Caco-2 (cell line): ENCODE results near the gene ERFE. TPM values are rescaled to one million over a fixed set of nuclear protein-coding genes. Genes with fewer than 3 reads are reported as not detected.
A peak's percentile ranks its signal among the peaks of the same experiment; 100 is the strongest.

Source experiments
- Bru-seq: library from RNA; stranded (reverse); fragments of 400-500 nt; gene quantifications from one replicate; lab custom pipeline; 2021; lab: Mats Ljungman, UMichigan
- BruChase-seq, 2 experiments: library from RNA; stranded (reverse); fragments of 400-500 nt; gene quantifications; one replicate each; lab custom pipeline; 2021; lab: Mats Ljungman, UMichigan
- BruUV-seq: library from RNA; stranded (reverse); fragments of 400-500 nt; replicated peaks from 2 replicates; lab custom pipeline; 2021; lab: Mats Ljungman, UMichigan
- CTCF ChIA-PET: fragments of 300-600 bp; sonication (Branson Sonifier 250); formaldehyde crosslinking; loops from one replicate; lab custom pipeline; 2022; ENCODE audit warnings: antibody characterized with exemption; lab: Charles Lee
- POLR2A ChIA-PET: fragments of 300-600 bp; sonication (Branson Sonifier 250); formaldehyde crosslinking; loops from one replicate; lab custom pipeline; 2022; ENCODE audit warnings: antibody characterized with exemption; lab: Charles Lee
- DNase-seq, 2 experiments: peaks; one replicate each; pipeline versions ENCODE4 v3.0.0 to v3.0.0-alpha.2; 2020 to 2022
- H3K27me3 ChIP-seq: replicated peaks from 2 replicates; pipeline ENCODE4 v1.6.0; 2011; ENCODE audit warnings: low read length; ENCODE audit not compliant: control insufficient read depth, insufficient read depth
- H3K36me3 ChIP-seq: 2 replicates; pipeline ENCODE4 v1.5.1; 2011; ENCODE audit warnings: low read length; ENCODE audit not compliant: control insufficient read depth, insufficient read depth
- H3K4me1 ChIP-seq: fragments of 250-450 bp; sonication (Bioruptor Pico); 2 replicates; pipeline ENCODE4 v1.5.1; 2020; ENCODE audit warnings: mild to moderate bottlenecking
- H3K4me3 ChIP-seq: 2 replicates; pipeline ENCODE4 v1.5.1; 2011; ENCODE audit warnings: low read depth, mild to moderate bottlenecking, control low read depth, low read length
- H3K9me3 ChIP-seq: fragments of 250-450 bp; sonication (Bioruptor Pico); 2 replicates; pipeline ENCODE4 v1.5.1; 2020; ENCODE audit warnings: mild to moderate bottlenecking, moderate library complexity
- H3K27ac Mint-ChIP-seq: one replicate; pipeline ENCODE4 v1.8.0; 2022; ENCODE audit warnings: mixed read lengths; ENCODE audit not compliant: unreplicated experiment
- H3K27me3 Mint-ChIP-seq: one replicate; pipeline ENCODE4 v1.8.0; 2022; ENCODE audit warnings: mixed read lengths; ENCODE audit not compliant: insufficient read depth, unreplicated experiment
- H3K36me3 Mint-ChIP-seq: one replicate; pipeline ENCODE4 v1.8.0; 2022; ENCODE audit warnings: mild to moderate bottlenecking, mixed read lengths; ENCODE audit not compliant: insufficient read depth, unreplicated experiment
- H3K4me1 Mint-ChIP-seq: one replicate; pipeline ENCODE4 v1.8.0; 2022; ENCODE audit warnings: low read depth, mixed read lengths; ENCODE audit not compliant: unreplicated experiment
- H3K4me3 Mint-ChIP-seq: one replicate; pipeline ENCODE4 v1.8.0; 2022; ENCODE audit warnings: mild to moderate bottlenecking, moderate library complexity, mixed read lengths; ENCODE audit not compliant: unreplicated experiment
- H3K9me3 Mint-ChIP-seq: one replicate; pipeline ENCODE4 v1.8.0; 2022; ENCODE audit warnings: mixed read lengths; ENCODE audit not compliant: unreplicated experiment
- CTCF ChIP-seq, 2 experiments: fragments of 200-600 bp in 1 of 2; IDR thresholded peaks; 1 replicate in 1 of 2; 2 replicates in 1 of 2; pipeline versions ENCODE4 v1.5.1 to v1.8.0; 2011 to 2022; ENCODE audit warnings: antibody characterized with exemption in 1 of 2, control low read depth in 1 of 2, inconsistent platforms in 1 of 2, low read depth in 1 of 2, low read length in 1 of 2, mild to moderate bottlenecking in 1 of 2, moderate library complexity in 1 of 2; ENCODE audit not compliant: insufficient read depth in 1 of 2, severe bottlenecking in 1 of 2, unreplicated experiment in 1 of 2
- intact Hi-C: fragments of 100-400 bp; cut with micrococcal nuclease; formaldehyde crosslinking; loops from one replicate; pipeline ENCODE4 v1.10.0; 2022; ENCODE audit not compliant: unreplicated experiment
- long read RNA-seq: library from polyadenylated mRNA; stranded (forward); transcript quantifications from one replicate; pipeline ENCODE4 v2.0.0, GENCODE V29; 2022
- total RNA-seq: library from RNA; stranded (reverse); gene quantifications from 2 replicates; pipeline ENCODE4 v1.2.3, GENCODE V29; 2022

Gene ERFE
- total RNA-seq (1.4 and 1.6 TPM in 2 replicates), Bru-seq, nascent RNA (percentile 27 among the genes with signal in this experiment), BruChase-seq, experiment 1, labeled RNA remaining after a 2-hour chase (percentile 26 among the genes with signal in this experiment), BruChase-seq, experiment 2, labeled RNA remaining after a 6-hour chase (percentile 20 among the genes with signal in this experiment)
- long read RNA-seq, partial matches to known transcripts: 1 of 2 reads
- long read RNA-seq, other reads (novel, unspliced or antisense): 0 of 2 reads

GRCh38 chr2:238158509-238159070 lies at the start of gene ERFE:
Gene ERFE, plus strand, starts transcription at chr2:238158970. Its CDS starts 38 bp downstream, at chr2:238159008.
- intact Hi-C loops: loop anchor here (10.0 kb wide), 1 partner anchor 304 kb away; the partner anchor contains the start of gene RAMP1
- TF ChIP-seq CTCF (IDR thresholded peaks at IDR 0.05; ENCODE audit: insufficient read depth in 1 of 2, low read depth in 1 of 2, low read length in 1 of 2, severe bottlenecking in 1 of 2, unreplicated experiment in 1 of 2): peak; percentile 21 to 45

DNA sequence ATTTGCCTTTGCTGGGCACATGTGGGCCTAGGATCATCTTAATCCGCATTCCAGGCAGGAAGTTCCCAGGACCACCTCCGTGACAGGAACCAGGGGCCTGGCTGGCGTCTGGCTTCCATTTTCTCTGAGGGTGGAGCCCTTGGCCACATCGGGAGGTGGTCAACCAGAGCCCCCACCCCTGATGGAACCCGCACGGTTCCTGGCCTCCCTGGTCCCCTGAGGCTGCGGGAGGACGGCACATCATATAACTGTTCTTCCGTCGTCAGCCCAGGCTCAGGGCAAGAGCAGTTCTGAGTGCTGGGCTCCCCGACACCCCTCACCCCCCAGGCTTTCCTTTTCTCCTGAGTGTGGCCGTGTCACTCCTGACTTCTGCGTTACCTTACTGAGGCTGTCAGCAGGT lies 45.2 kb upstream of the ERFE start:
- CTCF ChIA-PET: no interaction called here
- intact Hi-C loops: no loop called here
- no peaks in the 10 kb centered on the region for H3K27me3 ChIP-seq
- H3K9me3 ChIP-seq: no peaks in the 10 kb centered on the region
- no peak for DNase-seq
- Mint-ChIP-seq H3K4me3 (no peak overlapping the region), H3K36me3 (no peaks in the 10 kb centered on the region), H3K9me3 (peaks cover 9% of the 10 kb centered on the region), H3K27me3 (peaks cover 4% of the 10 kb centered on the region), H3K27ac (no peak overlapping the region), H3K4me1 (no peaks in the 10 kb centered on the region)
- no peak overlapping the region for H3K4me3 ChIP-seq
- POLR2A ChIA-PET: no interaction called here
- no peak for TF ChIP-seq CTCF (IDR thresholded peaks at IDR 0.05; ENCODE audit: insufficient read depth in 1 of 2, low read depth in 1 of 2, low read length in 1 of 2, severe bottlenecking in 1 of 2, unreplicated experiment in 1 of 2)
- H3K4me1 ChIP-seq: no peaks in the 10 kb centered on the region
- BruUV-seq: no TSS peak
- H3K36me3 ChIP-seq: no peaks in the 10 kb centered on the region

More at GRCh38 chr2:238158509-238159070, at the start of gene ERFE:
- Mint-ChIP-seq H3K27ac (no peak within 1 kb of the TSS), H3K36me3 (peaks cover 4% of the 10 kb centered on the region), H3K27me3 (no peaks in the 10 kb centered on the region), H3K9me3 (no peaks in the 10 kb centered on the region), H3K4me3 (peak within 1 kb of the TSS; percentile 64), H3K4me1 (no peaks in the 10 kb centered on the region)
- no peaks in the 10 kb centered on the region for H3K36me3 ChIP-seq
- CTCF ChIA-PET: interaction anchor here (0.6 kb wide), 1 partner anchor 115 kb away, joined by 3 read pairs; no protein-coding TSS in a partner anchor
- DNase-seq: peak in 1 of 2 experiments; percentile 73
- POLR2A ChIA-PET: no interaction called here
- H3K9me3 ChIP-seq: no peaks in the 10 kb centered on the region
- no peaks in the 10 kb centered on the region for H3K27me3 ChIP-seq
- BruUV-seq: no TSS peak
- no peaks in the 10 kb centered on the region for H3K4me1 ChIP-seq
- peak within 1 kb of the TSS; percentile 29 for H3K4me3 ChIP-seq

- BruUV-seq: no TSS peak
Measured at GRCh38 chr2:238114331-238114841, 44.4 kb upstream of the ERFE start.

More at GRCh38 chr2:238114331-238114841, 44.4 kb upstream of the ERFE start:
- Histone ChIP-seq H3K36me3 (no peaks in the 10 kb centered on the region), H3K27me3 (no peaks in the 10 kb centered on the region), H3K4me1 (no peaks in the 10 kb centered on the region), H3K9me3 (no peaks in the 10 kb centered on the region), H3K4me3 (no peak overlapping the region)
- POLR2A ChIA-PET: no interaction called here
- CTCF ChIA-PET: no interaction called here
- Mint-ChIP-seq H3K4me3 (no peak overlapping the region), H3K27ac (no peak overlapping the region), H3K4me1 (no peaks in the 10 kb centered on the region), H3K36me3 (no peaks in the 10 kb centered on the region), H3K27me3 (peaks cover 4% of the 10 kb centered on the region), H3K9me3 (peaks cover 9% of the 10 kb centered on the region)
- no peak for DNase-seq
- intact Hi-C loops: no loop called here
- TF ChIP-seq CTCF (IDR thresholded peaks at IDR 0.05; ENCODE audit: insufficient read depth in 1 of 2, low read depth in 1 of 2, low read length in 1 of 2, severe bottlenecking in 1 of 2, unreplicated experiment in 1 of 2): no peak
